HFF-Myc (cell line): Measurements from ENCODE around the gene GUK1.

Source experiments
- DNase-seq: peaks from one replicate; pipeline ENCODE4 v3.0.0-alpha.2; 2011; ENCODE audit warnings: low read depth; ENCODE audit errors: extremely low read depth
- H3K4me3 ChIP-seq: replicated peaks from 2 replicates; pipeline ENCODE4 v1.5.1; 2011; ENCODE audit warnings: low read depth, mild to moderate bottlenecking, control low read depth, low read length
- CTCF ChIP-seq: IDR thresholded peaks from 2 replicates; pipeline ENCODE4 v1.5.1; 2012; ENCODE audit warnings: mild to moderate bottlenecking, low read depth, low read length, control low read depth; ENCODE audit errors: missing control alignments

Gene GUK1

GRCh38 chr1:228142155-228142691, 2.1 kb downstream of the GUK1 start:
- no peak for DNase-seq
- H3K4me3 ChIP-seq = peak overlapping the region; percentile 92
- no peak for TF ChIP-seq CTCF

GRCh38 chr1:228142701-228143136, 2.6 kb downstream of the GUK1 start:
- no peak for TF ChIP-seq CTCF
- DNase-seq = no peak
- no peak overlapping the region for H3K4me3 ChIP-seq

- TF ChIP-seq CTCF = no peak
- no peak for DNase-seq
- H3K4me3 ChIP-seq = no peak overlapping the region
Measured at GRCh38 chr1:228143480-228144192, 3.6 kb downstream of the GUK1 start.

GRCh38 chr1:228144193-228144992, 4.3 kb downstream of the GUK1 start:
- TF ChIP-seq CTCF = no peak
- no peak for DNase-seq
- no peak overlapping the region for H3K4me3 ChIP-seq

- no peak for TF ChIP-seq CTCF
- no peak overlapping the region for H3K4me3 ChIP-seq
- no peak for DNase-seq
Measured at GRCh38 chr1:228144993-228145343, 4.9 kb downstream of the GUK1 start.

- DNase-seq = no peak
- TF ChIP-seq CTCF = no peak
- no peak overlapping the region for H3K4me3 ChIP-seq
Measured at GRCh38 chr1:228145463-228146416, 5.7 kb downstream of the GUK1 start.
